COR-L47 (cell line): Measurements from ENCODE around the gene MAST4.
A peak's percentile ranks its signal among the peaks of the same experiment; 100 is the strongest.

Experiments used
- DNase-seq: peaks from one replicate; lab custom pipeline; 2025; lab: John Stamatoyannopoulos, UW

MAST4 gene

DNA sequence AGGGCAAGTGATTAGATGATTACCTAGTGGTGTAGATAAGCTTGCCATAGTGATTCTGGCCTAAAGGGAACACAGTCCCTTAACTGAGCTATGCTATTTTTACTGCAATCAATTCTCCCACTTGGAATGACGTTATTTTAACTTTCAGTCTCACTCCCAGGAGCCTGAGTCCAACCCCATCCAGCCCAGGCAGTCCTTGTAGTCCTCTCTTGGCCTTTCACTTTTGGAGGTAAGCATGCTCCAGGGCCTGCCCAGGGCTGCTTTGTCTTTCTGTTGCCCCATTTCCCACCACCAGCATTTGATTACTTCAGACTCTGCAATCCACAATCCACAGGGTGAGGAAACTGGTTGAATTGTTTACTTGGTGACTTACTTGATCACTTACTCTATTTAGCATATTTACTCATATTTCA, 367.4 kb downstream of the MAST4 start:
- no peak for DNase-seq

DNA sequence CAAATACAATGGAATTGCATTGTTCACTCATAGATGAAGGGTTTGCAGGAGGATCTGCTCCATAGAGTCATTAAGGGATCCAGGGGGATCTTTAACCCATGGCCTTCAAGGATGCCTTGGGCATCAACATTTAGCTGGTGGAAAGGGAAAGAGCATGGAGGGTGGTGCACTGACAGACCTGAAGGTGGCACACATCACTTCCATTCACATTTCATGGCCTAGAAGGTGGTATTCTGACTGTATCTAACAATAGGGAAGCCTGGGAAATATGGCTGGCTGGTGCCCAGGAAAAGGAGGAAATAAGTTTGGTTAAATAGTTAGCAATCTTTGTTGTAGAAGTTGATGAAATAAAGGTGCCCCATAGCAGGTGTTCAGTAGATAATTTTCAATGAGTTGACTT, 370.2 kb downstream of the MAST4 start:
- DNase-seq, result no peak

DNA sequence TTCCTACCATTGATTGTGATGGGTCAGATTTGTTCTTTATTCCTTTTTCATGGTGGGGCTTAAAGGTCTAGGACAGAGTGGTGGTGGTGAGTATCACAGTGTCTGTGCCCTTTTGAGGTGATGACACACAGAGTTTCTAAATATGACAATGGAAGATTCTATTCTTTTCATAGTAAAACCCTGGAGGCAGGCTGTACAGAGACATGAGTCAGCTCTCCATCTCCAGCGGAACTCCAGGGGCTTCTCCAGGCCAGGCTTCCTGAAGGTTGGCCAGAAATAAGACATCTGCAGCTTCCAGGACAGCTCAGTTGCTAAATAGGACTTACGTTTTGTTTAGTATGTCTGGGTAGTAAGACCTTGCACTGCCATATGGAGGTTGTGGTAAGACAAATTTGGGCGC, 370.9 kb downstream of the MAST4 start:
- no peak for DNase-seq

DNA sequence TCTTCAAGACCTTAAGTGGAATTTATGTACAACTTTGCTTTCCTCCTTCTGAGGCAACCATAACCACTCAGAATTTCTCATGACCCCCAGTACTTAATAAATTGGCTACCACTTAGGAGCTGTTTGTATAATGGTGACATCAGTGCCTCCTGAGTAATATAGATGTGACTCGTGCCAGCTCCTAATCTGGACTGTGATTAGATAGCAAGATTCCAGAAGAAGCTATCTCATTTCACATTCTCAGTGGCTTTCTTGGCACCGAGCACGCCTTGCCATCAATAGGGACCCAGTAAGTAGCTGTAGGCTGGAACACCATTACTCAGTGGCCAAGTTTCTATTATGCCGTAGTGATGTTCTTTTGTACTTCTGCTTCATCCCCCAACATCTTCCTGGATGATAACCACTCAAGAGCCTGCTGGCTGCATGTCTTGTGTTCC, 371.7 kb downstream of the MAST4 start:
- DNase-seq, result no peak

DNA sequence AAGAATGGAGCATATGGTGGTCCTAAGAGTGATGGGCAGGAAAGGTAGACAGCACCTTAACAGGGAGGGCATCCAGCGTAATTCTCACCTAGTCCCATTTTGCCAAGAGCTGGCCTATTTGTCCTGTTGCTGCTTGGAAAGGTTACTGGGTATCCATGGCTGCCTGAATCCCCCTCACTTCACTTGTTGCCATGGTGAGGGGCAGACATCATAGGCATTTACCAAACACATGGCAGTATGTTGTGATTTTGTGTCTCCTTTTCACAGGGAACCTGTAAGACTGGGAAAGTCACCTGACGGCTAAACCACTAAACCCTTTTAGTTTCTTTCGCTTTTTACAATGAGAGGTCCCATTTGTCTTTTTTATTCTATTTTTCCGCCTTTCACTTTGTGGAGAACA, 373.3 kb downstream of the MAST4 start:
- DNase-seq, result no peak

DNA sequence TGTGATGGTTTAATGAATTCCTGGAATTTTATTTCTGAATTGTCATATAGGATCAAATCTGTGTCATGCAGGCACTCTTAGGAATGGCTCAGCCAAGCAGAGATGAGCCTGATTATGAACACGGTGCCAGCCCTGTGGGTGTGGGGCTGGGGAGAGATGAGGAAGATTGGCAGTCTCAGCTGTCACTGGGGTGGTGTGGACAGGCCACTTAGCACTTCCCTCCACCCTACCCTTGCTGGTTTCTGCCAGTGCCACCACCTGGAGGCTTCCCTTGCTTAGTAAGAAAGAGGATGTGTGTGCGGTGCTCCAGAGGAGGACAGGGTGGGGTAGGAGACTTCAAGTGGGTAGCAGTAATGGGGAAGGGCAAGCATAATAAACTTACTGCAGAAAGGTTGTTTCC, 373.8 kb downstream of the MAST4 start:
- DNase-seq, result no peak

DNA sequence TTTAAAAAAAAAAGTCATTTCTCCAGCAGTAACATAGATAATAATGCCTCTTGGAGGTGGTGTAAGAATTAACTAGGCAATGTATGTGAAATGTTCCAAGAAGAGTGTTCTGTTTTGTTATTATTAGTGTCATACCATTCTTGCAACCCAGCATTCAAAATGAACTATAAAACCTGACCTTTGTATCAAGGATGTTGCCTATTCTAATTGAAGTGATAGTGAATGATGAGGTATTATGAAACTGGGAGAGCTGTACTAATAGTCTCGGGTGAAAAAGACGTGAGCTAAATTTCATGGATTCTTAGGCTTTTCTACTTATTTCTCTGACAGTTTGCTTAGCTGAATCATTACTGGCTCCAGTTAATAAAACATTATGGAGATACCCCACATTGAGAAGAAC, 375.8 kb downstream of the MAST4 start:
- DNase-seq, result no peak

DNA sequence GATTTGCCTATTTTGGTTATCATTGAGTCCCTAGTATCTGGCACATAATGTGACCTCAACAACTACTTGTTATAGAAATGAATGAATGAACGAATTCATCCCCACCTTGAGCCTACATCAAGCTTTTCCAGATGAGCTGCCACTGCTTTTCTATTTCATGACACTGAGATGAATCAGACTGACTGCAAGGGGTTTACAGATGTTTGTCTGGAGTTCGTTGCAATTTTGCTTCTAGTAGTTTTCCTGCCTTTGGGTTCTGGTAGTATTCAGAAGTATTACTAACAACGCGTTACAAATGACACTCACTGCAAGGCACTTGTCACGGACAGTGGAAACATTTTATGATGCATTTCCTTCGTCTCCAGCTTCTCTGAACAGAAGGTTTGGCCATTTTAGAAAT, 378.1 kb downstream of the MAST4 start:
- DNase-seq, result no peak

DNA sequence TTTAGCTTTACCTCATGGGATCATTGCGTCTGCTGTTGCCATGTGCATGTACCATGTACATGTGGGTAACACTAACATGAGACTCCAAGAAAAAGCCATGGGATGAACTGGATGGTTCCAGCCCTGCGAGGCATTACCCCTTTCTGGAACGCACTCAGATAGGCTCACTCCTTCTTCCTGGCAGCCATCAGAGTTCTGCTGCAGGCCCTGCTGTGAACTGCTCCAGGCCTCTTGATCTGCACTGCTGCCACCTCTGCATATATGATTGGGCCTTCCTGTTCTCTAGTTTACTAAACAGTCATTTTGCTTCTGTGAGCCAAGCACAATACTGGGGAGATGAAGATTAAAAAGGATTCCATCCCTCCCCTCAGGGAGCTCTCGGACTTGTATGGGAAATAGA, 379.9 kb downstream of the MAST4 start:
- no peak for DNase-seq

DNA sequence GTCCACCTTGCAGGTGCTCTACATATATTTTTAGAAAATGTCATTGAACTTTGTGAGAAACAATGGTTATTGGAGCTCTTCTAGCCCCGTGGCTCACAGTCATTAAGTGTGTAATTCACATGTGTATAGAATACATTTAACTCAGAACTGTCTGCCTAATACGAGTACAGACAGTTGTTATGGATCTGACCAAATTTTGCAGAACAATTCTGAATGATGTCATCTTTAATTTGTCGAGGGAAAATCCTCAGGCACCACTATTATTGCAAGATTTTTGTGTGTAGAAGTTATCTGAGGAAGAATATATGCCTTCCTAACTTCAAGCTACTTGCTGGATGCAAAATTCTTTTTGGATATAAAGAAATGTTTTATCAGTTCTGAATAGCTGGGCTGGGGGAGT, 383.5 kb downstream of the MAST4 start:
- DNase-seq, result no peak

DNA sequence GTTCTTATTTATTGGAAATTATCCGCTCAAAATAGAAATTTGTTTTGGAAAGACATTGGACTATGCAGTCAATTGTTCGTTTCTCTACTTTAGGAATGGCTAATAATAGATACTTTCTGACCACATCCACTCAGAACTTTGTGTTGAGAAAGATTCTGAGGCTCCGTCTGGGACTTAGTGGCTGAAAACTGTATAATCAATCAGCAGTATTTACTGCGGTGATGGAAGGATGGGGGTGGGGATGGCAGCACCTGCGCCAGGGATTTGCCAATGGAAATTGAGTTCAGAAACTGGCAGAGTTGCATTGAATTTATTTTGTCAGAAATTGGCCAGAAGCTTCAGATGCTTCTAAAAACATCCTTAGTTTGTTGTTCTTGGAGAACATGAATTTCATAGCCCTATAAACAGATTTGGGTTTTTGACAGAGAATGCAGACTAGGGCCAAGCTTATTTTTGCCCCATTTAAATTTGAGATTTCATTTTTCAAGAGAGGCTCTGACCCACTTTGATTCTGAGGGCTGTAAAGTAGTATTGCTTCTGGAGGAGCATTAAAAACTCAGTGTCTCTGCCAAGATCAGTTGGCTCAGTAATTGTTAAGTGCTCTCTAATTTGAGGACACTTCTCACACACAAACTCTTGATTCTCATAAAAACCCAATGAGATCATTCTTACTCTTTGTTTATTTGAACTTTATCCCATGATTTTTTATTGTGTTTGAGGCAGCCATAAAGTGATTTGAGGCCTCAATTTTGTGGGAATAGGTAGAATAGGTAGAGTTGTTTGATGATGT, 385.3 kb downstream of the MAST4 start:
- DNase-seq, result no peak

DNA sequence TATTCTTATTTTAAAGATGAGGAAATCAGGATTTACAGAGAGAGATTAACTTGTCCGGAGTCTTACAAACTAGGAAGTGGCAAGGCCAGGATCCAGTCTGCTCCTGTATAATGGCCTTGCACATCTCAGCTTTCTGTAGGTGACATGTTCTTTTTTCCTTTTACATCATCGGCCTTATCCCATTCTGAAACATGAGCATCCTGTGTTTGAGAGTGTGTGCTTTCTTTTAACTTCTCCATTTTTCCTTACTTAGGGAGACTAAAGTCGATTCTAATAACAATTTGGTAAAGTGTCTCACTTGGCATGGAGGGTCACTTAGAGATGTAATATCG, 385.8 kb downstream of the MAST4 start:
- no peak for DNase-seq

DNA sequence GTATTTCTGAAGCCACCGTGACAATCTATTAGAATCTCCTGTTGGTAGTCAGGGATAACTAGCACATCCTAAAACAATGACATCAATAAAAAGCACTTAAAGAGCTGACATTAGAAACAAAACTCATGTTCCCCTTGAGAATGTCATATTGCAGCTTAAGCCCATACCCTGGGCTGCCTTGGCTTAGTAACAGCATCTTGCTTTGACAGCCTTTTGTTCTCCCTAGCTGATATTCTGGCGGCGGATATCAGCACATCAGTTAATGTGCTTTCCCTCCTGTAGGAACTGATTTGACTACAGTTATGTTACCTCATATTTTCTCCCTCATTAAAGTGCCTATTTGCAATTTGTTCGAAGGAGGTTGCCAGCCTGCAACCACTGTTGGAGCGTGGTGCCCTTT, 386.3 kb downstream of the MAST4 start:
- DNase-seq, result no peak

DNA sequence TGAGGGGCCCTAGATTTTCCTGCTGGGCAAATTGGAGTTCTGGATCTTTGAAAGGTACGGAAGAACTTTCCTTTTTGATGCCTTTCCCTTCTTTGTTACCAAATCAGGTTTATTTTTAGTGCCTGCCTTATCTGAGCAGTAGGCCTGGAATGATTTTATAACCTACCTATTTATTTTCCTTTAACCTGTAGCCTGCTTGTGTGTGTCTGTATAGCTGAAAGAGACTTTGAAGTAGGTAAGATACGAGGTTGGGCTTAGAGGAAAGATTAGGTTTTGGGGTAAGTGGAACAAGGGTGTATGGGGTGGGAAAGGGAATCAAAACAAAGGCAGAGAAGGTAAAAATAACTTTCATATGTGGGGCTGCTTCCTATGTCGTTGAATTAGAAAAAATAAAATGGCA, 389.2 kb downstream of the MAST4 start:
- no peak for DNase-seq

DNA sequence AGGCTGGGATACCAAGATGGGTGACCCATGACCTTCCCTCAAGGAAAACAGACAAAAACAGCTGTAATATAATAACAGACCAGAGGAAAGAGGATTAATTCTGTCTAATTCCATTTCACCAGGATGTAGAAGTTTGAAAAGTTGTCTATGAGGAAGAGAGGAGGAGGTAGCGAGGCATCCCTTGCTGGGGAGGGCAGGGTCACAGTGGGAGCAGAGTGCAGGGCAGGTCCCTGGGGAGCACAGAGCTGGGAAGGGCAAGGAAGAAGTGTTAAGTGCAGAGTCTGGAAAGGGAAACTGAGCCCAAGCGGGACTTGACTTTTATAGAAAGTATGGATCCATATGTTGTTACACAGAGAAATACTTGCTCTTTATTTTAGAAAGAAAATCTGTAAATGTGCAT, 389.8 kb downstream of the MAST4 start:
- no peak for DNase-seq

DNA sequence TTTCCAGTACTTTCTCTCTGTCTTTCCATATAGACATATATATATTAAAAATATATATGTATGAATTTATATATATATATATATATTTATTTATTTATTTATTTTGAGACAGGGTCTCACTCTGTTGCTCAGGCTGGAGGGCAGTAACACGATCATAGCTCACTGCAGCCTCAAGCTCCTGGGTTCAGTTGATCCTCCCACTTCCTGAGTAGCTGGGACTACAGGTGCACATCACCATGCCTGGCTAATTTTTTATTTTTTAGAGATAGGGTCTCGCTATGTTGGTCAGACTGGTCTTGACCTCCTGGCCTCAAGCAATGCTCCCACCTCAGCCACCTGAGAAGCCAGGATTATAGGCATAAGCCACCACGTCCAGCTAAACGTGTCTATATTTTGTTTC, 390.3 kb downstream of the MAST4 start:
- no peak for DNase-seq

DNA sequence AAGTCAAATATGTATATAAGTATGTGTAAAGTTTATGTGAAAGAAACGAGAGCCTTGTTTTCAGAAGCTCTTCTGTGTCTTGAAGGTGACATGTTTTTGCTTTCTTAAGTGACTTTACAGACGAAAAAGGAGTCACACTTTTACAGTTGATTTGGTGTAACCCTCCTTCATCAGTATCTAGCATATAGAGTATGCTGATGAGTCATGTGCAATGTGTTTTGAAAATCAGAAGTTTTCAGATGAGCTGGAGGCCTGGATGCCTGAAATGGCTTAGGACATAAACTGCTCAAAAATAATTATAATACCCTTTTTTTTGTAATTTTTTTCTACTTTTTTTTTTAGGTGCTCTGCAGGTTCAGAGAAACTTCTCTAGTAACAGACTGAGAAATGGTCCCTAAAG, 390.9 kb downstream of the MAST4 start:
- DNase-seq, result no peak

DNA sequence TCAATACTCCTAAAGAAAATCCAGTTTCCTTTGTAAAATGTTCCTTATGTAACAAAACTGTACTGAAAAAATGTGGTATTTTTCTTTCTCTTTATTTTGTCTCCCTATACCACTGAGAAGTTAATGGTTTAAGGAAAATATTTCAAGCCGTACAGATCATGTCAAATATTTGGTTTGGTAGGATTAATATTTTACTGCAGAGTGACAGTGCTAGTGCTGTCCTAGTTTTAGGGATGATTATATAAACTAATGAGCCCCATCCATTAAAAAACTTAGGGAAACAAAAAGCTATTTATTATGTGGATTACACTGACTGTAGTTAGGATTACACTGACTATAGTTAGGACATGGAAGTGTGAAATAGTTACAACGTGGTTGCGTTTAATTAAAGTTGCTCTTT, 391.3 kb downstream of the MAST4 start:
- no peak for DNase-seq

DNA sequence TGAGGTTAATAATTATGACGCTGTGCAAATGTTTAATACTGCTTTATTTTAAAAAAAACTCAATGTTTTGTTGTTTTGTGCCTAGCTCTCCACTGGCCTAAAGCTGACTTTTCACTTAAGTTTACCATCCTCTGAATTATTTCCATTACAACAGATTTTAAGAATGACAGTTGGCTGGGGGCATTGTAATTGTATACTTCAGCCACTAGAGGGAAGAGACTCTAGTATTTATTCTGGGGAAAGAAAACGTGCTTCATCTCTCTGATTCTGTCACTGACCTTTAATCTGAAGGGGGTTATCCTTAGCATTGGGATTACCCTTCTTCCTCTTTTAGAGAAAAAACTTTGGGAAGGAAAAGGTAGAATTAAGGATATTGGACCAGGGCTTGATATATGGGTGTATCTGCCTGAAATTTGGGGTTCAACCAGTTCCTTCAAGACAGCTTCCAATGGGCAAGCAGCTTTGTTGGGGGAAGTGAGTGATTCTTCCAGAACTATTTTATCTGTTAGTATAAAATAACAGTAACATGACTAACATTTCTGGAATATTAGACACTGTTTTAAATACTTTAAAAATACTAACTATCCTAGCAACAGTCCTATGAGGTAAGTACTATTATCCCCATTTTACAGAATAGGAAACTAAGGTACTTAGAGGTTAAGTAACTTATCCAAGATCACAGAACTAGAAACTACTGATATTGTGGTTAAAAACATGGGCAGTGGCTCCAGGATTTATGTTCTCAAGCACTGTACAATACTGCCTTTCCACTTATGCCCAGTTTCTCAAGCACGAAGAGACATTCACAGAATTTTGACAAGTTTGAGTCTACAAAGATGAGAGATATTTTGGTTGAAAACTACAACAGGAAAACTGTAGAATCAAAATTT, 392.0 kb downstream of the MAST4 start:
- peak; percentile 12 for DNase-seq

DNA sequence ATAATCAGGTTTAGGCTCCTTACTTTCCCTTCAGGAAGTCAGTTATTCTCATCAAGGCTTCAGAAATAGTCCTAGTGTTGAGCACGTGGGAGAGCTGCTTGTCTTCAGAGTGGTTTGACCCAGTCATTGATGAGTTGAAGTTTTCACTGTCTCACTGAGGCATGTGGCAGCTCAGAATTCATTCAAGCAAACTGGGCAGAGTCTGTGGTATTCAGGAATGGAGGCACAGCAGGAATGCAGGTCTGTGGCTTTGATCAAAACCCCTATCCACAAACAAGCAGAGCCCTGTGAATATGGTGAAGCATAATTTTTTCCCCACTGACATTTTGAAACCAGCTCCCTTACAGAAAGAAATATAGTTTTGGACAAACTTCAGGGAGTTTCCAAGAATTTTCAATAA, 393.1 kb downstream of the MAST4 start:
- DNase-seq, result no peak

DNA sequence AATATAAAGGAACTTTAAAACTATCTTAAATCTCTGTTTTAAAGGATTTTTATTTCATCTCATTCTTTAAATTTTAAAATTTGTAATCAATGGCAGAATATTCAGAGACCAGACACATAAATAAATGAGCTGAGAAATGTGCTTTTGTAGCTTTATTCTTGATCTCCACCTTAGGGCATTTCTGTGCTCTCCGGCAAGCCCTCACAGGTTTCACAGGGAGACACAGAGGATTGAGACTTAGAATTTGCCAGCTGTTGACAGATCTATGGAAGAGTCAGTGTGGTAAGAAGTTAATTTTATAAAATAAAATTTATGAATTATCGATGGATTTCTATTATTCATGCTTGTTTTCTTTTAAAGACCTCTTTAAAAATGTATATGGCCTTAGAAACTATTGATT, 393.6 kb downstream of the MAST4 start:
- DNase-seq, result no peak

DNA sequence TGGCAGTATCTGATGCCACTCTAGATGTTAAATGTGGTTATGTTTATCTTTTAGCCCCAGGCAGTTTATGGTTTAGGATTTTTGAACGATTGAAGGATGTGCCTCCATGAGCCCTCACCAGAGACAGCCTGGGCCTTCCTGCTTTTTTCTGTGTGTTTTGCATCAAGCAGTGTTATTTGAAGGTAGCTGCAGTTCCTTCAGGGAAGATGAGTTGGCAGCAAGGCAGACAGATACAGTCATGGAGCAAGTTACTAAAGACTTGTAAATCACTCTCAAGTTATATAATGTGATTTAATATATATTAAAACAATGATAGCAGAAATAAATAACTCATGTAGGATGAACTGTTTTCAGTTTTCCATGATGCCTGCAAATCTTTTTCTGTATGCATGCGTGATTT, 395.6 kb downstream of the MAST4 start:
- no peak for DNase-seq

DNA sequence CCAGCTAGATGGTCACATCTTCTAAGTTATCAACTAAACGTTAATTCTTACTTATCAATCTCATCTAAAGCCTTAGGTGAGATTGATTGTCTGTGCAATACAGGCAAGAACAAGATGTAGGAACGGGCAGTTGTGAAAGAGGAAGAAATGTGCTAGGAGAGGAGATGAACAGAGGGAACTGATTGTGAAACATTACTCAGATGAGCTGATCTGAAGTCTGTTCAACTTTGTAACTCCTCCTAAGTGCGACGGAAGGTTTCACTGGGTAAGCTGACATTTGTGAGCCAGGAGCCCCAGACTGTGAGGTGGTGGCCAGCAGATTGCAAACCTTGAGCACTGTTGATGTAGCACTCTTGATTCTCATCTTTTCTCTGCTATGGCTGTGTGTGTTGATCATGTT, 396.4 kb downstream of the MAST4 start:
- no peak for DNase-seq

DNA sequence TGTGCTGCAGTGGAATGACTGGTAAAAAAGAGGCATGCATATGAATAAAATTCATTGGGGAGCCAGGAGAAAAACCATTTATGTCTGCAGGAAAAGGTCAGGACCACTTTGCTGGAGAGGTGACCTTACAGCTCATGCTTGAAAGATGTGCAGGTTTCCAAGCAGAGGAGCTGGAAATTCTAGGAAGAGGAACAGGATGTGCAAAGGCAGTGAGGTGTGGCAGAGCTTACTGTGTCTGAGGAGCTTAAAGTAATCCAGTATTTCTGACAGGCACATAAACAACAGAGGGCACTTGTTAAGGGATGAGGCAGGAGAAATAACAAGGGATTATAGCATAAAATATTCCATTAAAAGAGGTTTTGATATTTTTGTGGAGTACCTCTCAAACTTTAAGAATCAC, 397.3 kb downstream of the MAST4 start:
- no peak for DNase-seq
